K562 treated with DMSO at 1 percent for 24 hours (cell line): ENCODE results near the gene CSHL1. TPM values are rescaled to one million over a fixed set of nuclear protein-coding genes. Genes with fewer than 3 reads are reported as not detected.

Source experiments
- total RNA-seq: library from RNA; unstranded; fragments of 300-600 nt; gene quantifications from 2 replicates; pipeline ENCODE4 v1.2.3, GENCODE V29; 2022; ENCODE audit warnings: low read depth; ENCODE audit not compliant: insufficient read depth

The CSHL1 gene
- not detected in 2 replicates for total RNA-seq

DNA sequence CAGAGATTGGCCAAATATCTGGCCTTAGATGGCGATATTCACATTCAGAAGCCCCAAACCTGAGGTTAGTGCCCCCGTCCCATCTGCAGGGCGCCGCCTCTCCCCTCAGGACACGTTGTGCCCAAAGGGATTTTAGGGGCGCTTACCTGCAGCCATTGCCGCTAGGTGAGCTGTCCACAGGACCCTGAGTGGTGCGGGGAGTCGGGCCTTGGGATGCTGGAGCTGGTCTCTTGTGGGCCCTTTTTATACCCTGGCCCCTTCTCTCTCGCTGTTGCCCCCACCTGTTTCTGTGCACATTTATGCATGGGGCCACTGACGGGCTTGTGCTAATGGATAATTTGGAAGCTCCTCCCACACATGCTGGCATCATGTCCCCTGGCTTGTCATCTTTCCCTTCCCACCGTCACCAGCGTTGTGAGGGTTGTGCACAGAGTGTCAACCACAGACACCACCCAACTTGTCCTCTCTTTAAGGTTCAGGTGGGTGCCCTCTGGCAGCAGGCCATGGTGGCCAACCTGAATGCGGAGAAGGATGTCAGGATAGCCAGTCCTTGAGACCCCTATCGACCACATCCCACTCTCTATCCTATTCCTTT is at the start of gene CSHL1:
Gene CSHL1 (minus strand): TSS at position 218 of the 595 bp plus-strand sequence. CDS start 62 bp downstream, at position 156.

DNA sequence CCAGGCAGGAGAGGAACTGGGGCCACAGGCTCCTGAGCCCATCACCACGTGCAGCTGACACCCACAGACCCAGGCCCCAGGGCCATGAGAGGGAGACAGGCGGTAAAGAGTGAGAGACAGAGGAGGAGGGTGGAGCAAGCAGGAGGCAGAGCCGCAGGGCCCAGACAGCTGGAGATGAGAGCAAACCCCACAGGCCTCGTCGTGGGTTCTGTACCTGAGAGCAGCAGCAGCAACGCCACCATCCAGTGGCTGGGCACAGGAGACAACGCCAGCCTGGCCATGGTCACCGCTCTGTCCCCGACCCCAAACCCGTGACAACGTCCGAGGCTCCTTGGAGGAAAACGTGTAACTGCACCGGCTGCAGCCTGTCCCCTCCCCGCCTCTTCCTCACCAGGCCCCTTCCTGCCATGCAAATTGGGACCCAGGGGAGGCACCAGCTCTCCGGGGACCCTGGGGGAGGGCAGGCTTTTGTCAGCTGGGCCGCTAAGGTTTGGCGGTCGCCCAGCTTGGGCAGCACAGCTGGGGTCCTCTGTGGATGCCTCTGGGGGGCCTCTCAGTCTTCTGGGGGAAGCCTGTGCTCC is 21.0 kb upstream of the CSHL1 start, which contains the start of gene CD79B:
Gene CD79B (minus strand): TSS at position 351 of the 581 bp plus-strand sequence. CDS start 70 bp downstream, at position 281.

DNA sequence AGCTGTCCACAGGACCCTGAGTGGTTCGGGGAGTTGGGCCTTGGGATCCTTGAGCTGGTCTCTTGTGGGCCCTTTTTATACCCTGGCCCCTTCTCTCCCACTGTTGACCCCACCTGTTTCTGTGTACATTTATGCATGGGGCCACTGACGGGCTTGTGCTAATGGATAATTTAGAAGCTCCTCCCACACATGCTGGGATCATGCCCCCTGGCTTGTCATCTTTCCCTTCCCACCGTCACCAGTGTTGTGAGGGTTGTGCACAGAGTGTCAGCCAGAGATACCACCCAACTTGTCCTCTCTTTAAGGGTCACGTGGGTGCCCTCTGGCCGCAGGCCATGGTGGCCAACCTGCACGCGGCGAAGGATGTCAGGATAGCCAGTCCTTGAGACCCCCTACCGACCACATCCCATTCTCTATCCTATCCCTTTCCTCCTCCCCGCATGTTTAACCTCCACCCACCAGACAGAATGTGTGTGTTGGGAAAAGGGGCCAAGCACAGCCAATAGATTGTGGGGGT is 7.8 kb upstream of the CSHL1 start, which contains the start of gene GH1:
Gene GH1 (minus strand): TSS at position 51 of the 517 bp plus-strand sequence. CDS start 63 bp downstream, outside the sequence.

DNA sequence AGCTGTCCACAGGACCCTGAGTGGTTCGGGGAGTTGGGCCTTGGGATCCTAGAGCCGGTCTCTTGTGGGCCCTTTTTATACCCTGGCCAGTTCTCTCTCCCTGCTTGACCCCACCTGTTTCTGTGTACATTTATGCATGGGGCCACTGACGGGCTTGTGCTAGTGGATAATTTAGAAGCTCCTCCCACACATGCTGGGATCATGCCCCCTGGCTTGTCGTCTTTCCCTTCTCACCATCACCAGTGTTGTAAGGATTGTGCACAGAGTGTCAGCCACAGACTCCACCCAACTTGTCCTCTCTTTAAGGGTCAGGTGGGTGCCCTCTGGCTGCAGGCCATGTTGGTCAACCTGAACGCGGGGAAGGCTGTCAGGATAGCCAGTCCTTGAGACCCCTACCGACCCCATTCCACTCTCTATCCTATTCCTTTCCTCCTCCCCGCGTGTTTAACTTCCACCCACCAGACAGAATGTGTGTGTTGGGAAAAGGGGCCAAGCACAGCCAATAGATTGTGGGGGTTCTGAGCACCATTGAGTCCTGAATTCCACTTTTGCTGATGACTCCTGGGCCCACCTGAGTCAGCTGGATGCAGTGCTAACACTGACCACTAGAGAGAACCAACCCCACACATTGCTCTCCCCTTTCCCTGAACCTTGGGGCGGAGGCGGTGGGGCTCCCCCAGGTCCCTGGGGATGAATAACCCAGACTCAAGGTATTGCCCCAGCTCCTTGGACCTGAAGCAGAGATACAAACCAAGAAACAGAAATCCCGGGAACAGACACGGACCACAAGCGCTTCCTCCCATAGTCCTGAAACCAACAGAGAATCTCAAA is 14.3 kb downstream of the CSHL1 start, which contains the start of gene CSH1:
Gene CSH1 (minus strand): TSS at position 51 of the 831 bp plus-strand sequence. CDS start 63 bp downstream, outside the sequence.

DNA sequence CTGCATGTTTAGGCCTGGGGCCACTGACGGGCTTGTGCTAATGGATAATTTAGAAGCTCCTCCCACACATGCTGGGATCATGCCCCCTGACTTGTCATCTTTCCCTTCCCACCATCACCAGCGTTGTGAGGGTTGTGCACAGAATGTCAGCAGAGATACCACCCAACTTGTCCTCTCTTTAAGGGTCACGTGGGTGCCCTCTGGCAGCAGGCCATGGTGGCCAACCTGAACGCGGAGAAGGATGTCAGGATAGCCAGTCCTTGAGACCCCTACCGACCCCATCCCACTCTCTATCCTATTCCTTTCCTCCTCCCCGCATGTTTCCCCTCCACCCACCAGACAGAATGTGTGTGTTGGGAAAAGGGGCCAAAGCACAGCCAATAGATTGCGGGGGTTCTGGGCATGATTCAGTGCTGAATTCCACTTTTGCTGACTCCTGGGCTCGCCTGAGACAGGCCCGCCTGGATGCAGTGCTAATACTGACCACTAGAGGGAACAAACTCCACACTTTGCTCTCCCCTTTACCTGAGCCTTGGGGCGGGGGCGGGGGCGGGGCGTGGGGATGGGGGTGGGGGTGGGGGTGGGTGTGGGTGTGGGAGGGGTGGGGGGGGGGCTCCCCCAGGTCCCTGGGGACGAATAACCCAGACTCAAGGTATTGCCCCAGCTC is 29.0 kb downstream of the CSHL1 start, which contains the start of gene GH2:
Gene GH2 (minus strand): TSS at position 10 of the 667 bp plus-strand sequence. CDS start 143 bp downstream, outside the sequence.

DNA sequence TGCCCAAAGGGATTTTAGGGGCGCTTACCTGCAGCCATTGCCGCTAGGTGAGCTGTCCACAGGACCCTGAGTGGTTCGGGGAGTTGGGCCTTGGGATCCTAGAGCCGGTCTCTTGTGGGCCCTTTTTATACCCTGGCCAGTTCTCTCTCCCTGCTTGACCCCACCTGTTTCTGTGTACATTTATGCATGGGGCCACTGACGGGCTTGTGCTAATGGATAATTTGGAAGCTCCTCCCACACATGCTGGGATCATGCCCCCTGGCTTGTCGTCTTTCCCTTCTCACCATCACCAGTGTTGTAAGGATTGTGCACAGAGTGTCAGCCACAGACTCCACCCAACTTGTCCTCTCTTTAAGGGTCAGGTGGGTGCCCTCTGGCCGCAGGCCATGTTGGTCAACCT is 37.5 kb downstream of the CSHL1 start, which contains the start of gene CSH2:
Gene CSH2 (minus strand): TSS at position 101 of the 400 bp plus-strand sequence. CDS start 63 bp downstream, at position 38.

Other genes with a start within 250 kb of the CSHL1 start
- 6.0 and 9.2 TPM in 2 replicates for gene LIMD2, start 211.1 kb downstream of the CSHL1 start, total RNA-seq
- 45.4 and 47.0 TPM in 2 replicates for gene STRADA, start 169.5 kb downstream of the CSHL1 start, total RNA-seq
- 57.2 and 62.5 TPM in 2 replicates for gene CCDC47, start 137.7 kb downstream of the CSHL1 start, total RNA-seq
- gene DDX42, start 137.1 kb downstream of the CSHL1 start, total RNA-seq = 37.1 and 46.5 TPM in 2 replicates
- 172 and 182 TPM in 2 replicates for gene PSMC5, start 83.8 kb downstream of the CSHL1 start, total RNA-seq
- 26.5 and 33.7 TPM in 2 replicates for gene FTSJ3, start 83.6 kb downstream of the CSHL1 start, total RNA-seq
- gene SMARCD2, start 68.6 kb downstream of the CSHL1 start, total RNA-seq = 87.9 and 96.8 TPM in 2 replicates
- gene CSH2, start 37.6 kb downstream of the CSHL1 start, total RNA-seq = 0.38 and 1.4 TPM in 2 replicates
- not detected in 2 replicates for gene GH2, start 29.3 kb downstream of the CSHL1 start, total RNA-seq
- gene CSH1, start 14.7 kb downstream of the CSHL1 start, total RNA-seq = not detected in 2 replicates
- gene GH1, start 7.6 kb upstream of the CSHL1 start, total RNA-seq = not detected in 2 replicates
- gene CD79B, start 21.1 kb upstream of the CSHL1 start, total RNA-seq = 0.27 TPM in 1 of 2 replicates, not detected in the other
- 0.43 and 0.53 TPM in 2 replicates for gene SCN4A, start 61.7 kb upstream of the CSHL1 start, total RNA-seq
- gene PRR29, start 87.1 kb upstream of the CSHL1 start, total RNA-seq = 1.9 and 2.2 TPM in 2 replicates
- gene ICAM2, start 109.4 kb upstream of the CSHL1 start, total RNA-seq = 59.1 and 64.1 TPM in 2 replicates
- gene ERN1, start 218.9 kb upstream of the CSHL1 start, total RNA-seq = 17.5 and 17.8 TPM in 2 replicates